GM12878 (cell line): ENCODE data around the gene VPS16. TPM values are rescaled to one million over a fixed set of nuclear protein-coding genes. Genes with fewer than 3 reads are reported as not detected.
A peak's percentile ranks its signal among the peaks of the same experiment; 100 is the strongest.

ENCODE experiments used
- ATAC-seq: fragments of 200-7000 bp; cut with Tn5 transposase; 3 replicates; pipeline ENCODE4 v1.9.1; 2020; ENCODE audit warnings: mild to moderate bottlenecking, moderate library complexity
- BruUV-seq: library from RNA; stranded (reverse); fragments of 400-500 nt; replicated peaks from 2 replicates; lab custom pipeline; 2021; lab: Mats Ljungman, UMichigan
- CTCF ChIA-PET: fragments of 300-600 bp; sonication (Branson Sonifier 250); formaldehyde crosslinking; extraction: SDS; loops from one replicate; lab custom pipeline; 2021; ENCODE audit warnings: inconsistent platforms; lab: Yijun Ruan, JAX
- POLR2A ChIA-PET: fragments of 350-600 bp; formaldehyde crosslinking; extraction: SDS; loops from one replicate; lab custom pipeline; 2021; ENCODE audit warnings: inconsistent platforms; lab: Charles Lee
- RAD21 ChIA-PET: fragments of 300-600 bp; sonication (Branson Sonifier 250); formaldehyde crosslinking; loops from one replicate; lab custom pipeline; 2023; ENCODE audit warnings: antibody characterized with exemption; ENCODE audit not compliant: unreplicated experiment; lab: Charles Lee
- SMC1A ChIA-PET: fragments of 300-600 bp; sonication (Branson Sonifier 250); formaldehyde crosslinking; loops from one replicate; lab custom pipeline; 2023; ENCODE audit not compliant: unreplicated experiment, uncharacterized antibody; lab: Charles Lee
- DNase-seq: peaks from one replicate; pipeline ENCODE4 v3.0.0-alpha.2; 2011; ENCODE audit warnings: low read depth, low spot score
- FAIRE-seq: peaks from 3 replicates; lab custom pipeline; 2011; peaks lifted over from hg19 to GRCh38; lab: Jason Lieb, UNC
- H2AFZ ChIP-seq: 2 replicates; pipeline ENCODE4 v1.6.0; 2011; ENCODE audit warnings: low read depth, low read length, control low read depth; ENCODE audit not compliant: control insufficient read depth
- H3K27ac ChIP-seq: 2 replicates; pipeline ENCODE4 v1.5.1; 2011; ENCODE audit warnings: control low read depth; ENCODE audit not compliant: control insufficient read depth, insufficient read depth
- H3K27me3 ChIP-seq, 2 experiments: replicated peaks in 1 of 2; 2 replicates each; pipeline versions ENCODE4 v1.6.0 to v1.6.1; 2011; ENCODE audit warnings: low read length in 1 of 2; ENCODE audit not compliant: control insufficient read depth in 2 of 2, insufficient read depth in 2 of 2
- H3K36me3 ChIP-seq, 2 experiments: 2 replicates each; pipeline ENCODE4 v1.5.1; 2011; ENCODE audit warnings: low read length in 1 of 2; ENCODE audit not compliant: control insufficient read depth in 2 of 2, insufficient read depth in 2 of 2
- H3K4me1 ChIP-seq: 2 replicates; pipeline ENCODE4 v1.6.1; 2011; ENCODE audit warnings: mild to moderate bottlenecking, low read length, moderate library complexity, mixed read lengths; ENCODE audit not compliant: control insufficient read depth, insufficient read depth
- H3K4me2 ChIP-seq: 2 replicates; pipeline ENCODE4 v1.6.0; 2011; ENCODE audit warnings: control low read depth; ENCODE audit not compliant: control insufficient read depth, insufficient read depth
- H3K4me3 ChIP-seq: fragments of 200-600 bp; sonication (generic); 2 replicates; pipeline ENCODE4 v1.5.1; 2016
- H3K79me2 ChIP-seq: 2 replicates; pipeline ENCODE4 v1.6.0; 2011; ENCODE audit warnings: low read length; ENCODE audit not compliant: control insufficient read depth, insufficient read depth
- H3K9ac ChIP-seq: 2 replicates; pipeline ENCODE4 v1.8.0; 2011; ENCODE audit warnings: low read length, control low read depth, mixed read lengths; ENCODE audit not compliant: control insufficient read depth, insufficient read depth
- H3K9me3 ChIP-seq: replicated peaks from 3 replicates; pipeline ENCODE4 v1.5.1; 2011; ENCODE audit warnings: mild to moderate bottlenecking, low read length; ENCODE audit not compliant: control insufficient read depth, insufficient read depth
- H4K20me1 ChIP-seq: 2 replicates; pipeline ENCODE4 v1.6.0; 2011; ENCODE audit not compliant: control insufficient read depth, insufficient read depth
- CHD2 ChIP-seq: IDR thresholded peaks from 2 replicates; pipeline ENCODE4 v1.6.1; 2011; ENCODE audit warnings: low read depth, low read length, improper control_type of control experiment, borderline replicate concordance
- NR2F1 ChIP-seq: fragments of 450-650 bp; conservative IDR thresholded peaks from 2 replicates; pipeline ENCODE4 v1.6.1; 2017; ENCODE audit warnings: mild to moderate bottlenecking
- RAD21 ChIP-seq: IDR thresholded peaks from 2 replicates; pipeline ENCODE4 v1.6.1; 2011; ENCODE audit warnings: mild to moderate bottlenecking, low read depth, low read length, moderate library complexity; ENCODE audit not compliant: insufficient read depth
- TCF7 ChIP-seq: IDR thresholded peaks from 2 replicates; pipeline ENCODE4 v1.6.1; 2014; ENCODE audit warnings: antibody characterized with exemption, borderline replicate concordance
- WGBS: methylation state at CpG from one replicate; pipeline ENCODE4 v1.1.6; 2016; ENCODE audit warnings: low lambda C conversion rate; ENCODE audit not compliant: insufficient replicate concordance, insufficient coverage; ENCODE audit errors: missing lambda C conversion rate; 5-methylcytosine and 5-hydroxymethylcytosine counted together
- in situ Hi-C: fragments of 300-500 bp; cut with MboI; formaldehyde crosslinking; loops from 9 replicates; pipeline ENCODE4 v1.14.3; 2018; ENCODE audit warnings: mixed read lengths
- intact Hi-C: fragments of 100-400 bp; cut with micrococcal nuclease; formaldehyde crosslinking; loops from one replicate; pipeline ENCODE4 v1.14.2; 2022; ENCODE audit not compliant: unreplicated experiment
- polyA plus RNA-seq, 11 experiments: library from polyadenylated mRNA; depleted of rRNA in 4 of 11; unstranded in 6 of 11; stranded (reverse) in 5 of 11; fragments of >200 nt; fragmentation: Nextera tagmentation in 4 of 11; fragmentation: Illumina TruSeq in 1 of 11; extraction: Ambion mirVana in 4 of 11; extraction: Trizol in 1 of 11; gene quantifications; 1 replicate in 1 of 11; 2 replicates in 10 of 11; pipeline versions ENCODE4 v1.2.1 to v1.2.3, GENCODE V29; 2011 to 2016; ENCODE audit warnings: inconsistent platforms in 2 of 11, missing spikeins in 2 of 11, low read depth in 1 of 11
- total RNA-seq, 4 experiments: library from RNA; depleted of rRNA in 3 of 4; stranded (reverse); fragments of >200 nt in 3 of 4; fragmentation: Illumina TruSeq in 1 of 4; extraction: Trizol in 1 of 4; gene quantifications; 2 replicates each; pipeline versions ENCODE4 v1.2.1 to v1.2.3, GENCODE V29; 2013 to 2021
- TF ChIP-seq, protein P1 (sequence below): IDR thresholded peaks from 2 replicates; pipeline ENCODE4 v1.6.1; 2012; ENCODE audit warnings: low read depth, low read length, improper control_type of control experiment

The VPS16 gene
- total and polyA plus RNA-seq, 10 of the 15 experiments (the other 5 are each of a cell fraction or from before 2014, with no cell fraction given): 8.4 to 37.5 (median 26.4) TPM

GRCh38 chr20:2865101-2865500 lies 24.6 kb downstream of the VPS16 start:
- CTCF ChIA-PET: interaction anchor here (0.6 to 2.1 kb wide), 2 partner anchors 118 to 136 kb away, joined by 4 to 7 read pairs; no protein-coding TSS in a partner anchor
- Histone ChIP-seq H3K27me3 (no peaks in the 10 kb centered on the region), H3K4me1 (no peaks in the 10 kb centered on the region), H2AFZ (no peak overlapping the region), H3K9me3 (no peaks in the 10 kb centered on the region), H3K79me2 (no peaks in the 10 kb centered on the region), H3K9ac (no peak overlapping the region), H4K20me1 (no peaks in the 10 kb centered on the region), H3K27ac (no peak overlapping the region), H3K36me3 (peaks cover 9 to 10% of the 10 kb centered on the region in 2 experiments), H3K4me2 (no peak overlapping the region), H3K4me3 (no peak overlapping the region)
- SMC1A ChIA-PET: no interaction called here
- ATAC-seq: no peak
- intact Hi-C loops (no loop called here), in situ Hi-C loops (no loop called here)
- BruUV-seq: no TSS peak
- no peak for DNase-seq
- TF ChIP-seq TCF7 (no peak), CHD2 (no peak), RAD21 (no peak)
- TF ChIP-seq, protein P1, sequence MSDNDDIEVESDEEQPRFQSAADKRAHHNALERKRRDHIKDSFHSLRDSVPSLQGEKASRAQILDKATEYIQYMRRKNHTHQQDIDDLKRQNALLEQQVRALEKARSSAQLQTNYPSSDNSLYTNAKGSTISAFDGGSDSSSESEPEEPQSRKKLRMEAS: no peak
- RAD21 ChIA-PET: no interaction called here
- POLR2A ChIA-PET: no interaction called here
- no peak for FAIRE-seq
- WGBS: 97% methylated on average over 10 of the region's 10 CpGs

DNA sequence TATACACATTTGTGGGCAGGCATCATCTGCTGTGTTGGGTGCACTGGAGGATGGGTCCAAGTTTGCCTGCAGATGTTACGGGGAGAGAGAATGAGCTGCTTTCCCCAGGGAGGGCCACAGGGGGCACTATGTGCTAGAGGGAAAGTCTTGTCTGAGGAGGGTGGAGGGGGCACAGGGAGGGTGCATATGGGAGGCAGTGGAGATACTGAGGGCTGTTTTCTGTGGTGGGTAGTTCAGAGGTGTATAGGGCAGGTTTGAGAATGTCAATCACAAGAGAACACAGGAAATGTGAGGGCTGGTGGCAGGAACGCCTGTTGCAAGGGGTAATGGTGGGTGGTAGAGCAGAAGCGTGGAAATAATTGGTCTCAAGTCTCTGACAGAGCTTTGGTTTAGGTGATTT lies 25.1 kb downstream of the VPS16 start:
- TF ChIP-seq NR2F1 (no peak), RAD21 (peak; percentile 33; the same call in 1 of the 2 replicates)
- in situ Hi-C loops: no loop called here
- no peak overlapping the region for H3K4me3 ChIP-seq
- H3K79me2 ChIP-seq: no peaks in the 10 kb centered on the region
- H3K9ac ChIP-seq: no peak overlapping the region
- no TSS peak for BruUV-seq
- no peaks in the 10 kb centered on the region for H4K20me1 ChIP-seq
- peaks cover 1% of the 10 kb centered on the region for H3K4me1 ChIP-seq
- H3K9me3 ChIP-seq: no peaks in the 10 kb centered on the region
- no peak for ATAC-seq
- H3K36me3 ChIP-seq: peaks cover 8 to 10% of the 10 kb centered on the region in 2 experiments
- intact Hi-C loops: no loop called here
- WGBS: 69% methylated on average over 3 of the region's 3 CpGs
- DNase-seq: no peak
- ChIA-PET CTCF (interaction anchor here (0.6 to 2.1 kb wide), 2 partner anchors 118 to 135 kb away, joined by 4 to 7 read pairs; no protein-coding TSS in a partner anchor), POLR2A (no interaction called here), RAD21 (interaction anchor here (1.2 kb wide), 1 partner anchor 135 kb away, joined by 3 read pairs; no protein-coding TSS in a partner anchor), SMC1A (interaction anchor here (1.0 kb wide), 1 partner anchor 35 kb away, joined by 3 read pairs; no protein-coding TSS in a partner anchor)
- no peak overlapping the region for H3K27ac ChIP-seq
- H2AFZ ChIP-seq: no peak overlapping the region
- no peak for FAIRE-seq
- no peak overlapping the region for H3K4me2 ChIP-seq
- H3K27me3 ChIP-seq: no peaks in the 10 kb centered on the region
